Esophagus muscularis mucosa (tissue), 4 donors: ENCODE results near the gene GLT8D2.

ENCODE experiments used
- EP300 ChIP-seq: sonication (generic); formaldehyde crosslinking; IDR thresholded peaks from one replicate; pipeline ENCODE4 v1.6.1; 2017; ENCODE audit warnings: antibody characterized with exemption
- POLR2A ChIP-seq: fragments of 450-650 bp; IDR thresholded peaks from one replicate; pipeline ENCODE4 v1.6.1; 2017; ENCODE audit warnings: antibody characterized with exemption, moderate library complexity, mild to moderate bottlenecking, low read depth
- POLR2AphosphoS5 ChIP-seq, 2 donors: sonication (generic); formaldehyde crosslinking; IDR thresholded peaks; one replicate each; pipeline ENCODE4 v1.6.1; 2017; ENCODE audit warnings: antibody characterized with exemption in 2 of 2
- TF ChIP-seq, protein P1 (sequence below), 3 experiments: fragments of 200-600 bp in 2 of 3; fragments of 450-650 bp in 1 of 3; sonication (generic) in 2 of 3; IDR thresholded peaks; one replicate each; pipeline ENCODE4 v1.5.1; 2017 to 2019; ENCODE audit warnings: antibody characterized with exemption in 3 of 3, mild to moderate bottlenecking in 2 of 3, moderate library complexity in 1 of 3

DNA sequence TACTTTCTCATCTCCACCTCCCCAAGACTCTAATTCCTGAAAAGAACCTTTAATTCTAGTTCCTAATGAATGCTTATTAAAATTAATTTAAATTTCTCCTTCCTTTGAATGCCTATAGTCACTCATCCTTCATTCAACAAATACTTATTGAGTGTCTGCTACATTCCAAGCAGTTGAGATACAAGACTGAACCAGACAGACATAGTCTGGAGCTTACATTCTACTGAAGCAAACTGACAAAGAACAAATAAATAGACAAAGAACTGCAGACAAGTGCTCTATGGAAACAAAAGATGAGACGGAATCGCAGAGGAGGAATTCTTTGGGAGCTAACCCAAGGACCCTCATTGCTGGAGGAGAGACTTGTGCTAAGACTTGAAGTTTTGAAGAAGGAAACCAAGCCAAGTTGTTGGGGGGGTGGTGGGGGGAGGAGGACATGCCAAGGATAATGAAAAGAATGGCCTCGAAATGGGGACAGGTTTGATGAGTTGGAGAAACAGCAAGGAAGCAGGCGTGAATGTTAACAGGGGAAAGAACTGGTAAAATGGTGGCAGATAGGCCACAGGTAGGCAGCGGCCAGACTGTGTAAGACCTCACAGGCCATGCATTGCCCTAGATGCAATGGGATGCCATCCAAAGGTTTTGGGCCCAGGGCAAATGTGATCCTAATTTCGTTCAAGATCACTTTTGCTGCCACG is 94.0 kb downstream of the GLT8D2 start:
- TF ChIP-seq POLR2A (no peak), POLR2AphosphoS5 (IDR thresholded peaks at IDR 0.05) (no peak), EP300 (no peak)
- TF ChIP-seq, protein P1, sequence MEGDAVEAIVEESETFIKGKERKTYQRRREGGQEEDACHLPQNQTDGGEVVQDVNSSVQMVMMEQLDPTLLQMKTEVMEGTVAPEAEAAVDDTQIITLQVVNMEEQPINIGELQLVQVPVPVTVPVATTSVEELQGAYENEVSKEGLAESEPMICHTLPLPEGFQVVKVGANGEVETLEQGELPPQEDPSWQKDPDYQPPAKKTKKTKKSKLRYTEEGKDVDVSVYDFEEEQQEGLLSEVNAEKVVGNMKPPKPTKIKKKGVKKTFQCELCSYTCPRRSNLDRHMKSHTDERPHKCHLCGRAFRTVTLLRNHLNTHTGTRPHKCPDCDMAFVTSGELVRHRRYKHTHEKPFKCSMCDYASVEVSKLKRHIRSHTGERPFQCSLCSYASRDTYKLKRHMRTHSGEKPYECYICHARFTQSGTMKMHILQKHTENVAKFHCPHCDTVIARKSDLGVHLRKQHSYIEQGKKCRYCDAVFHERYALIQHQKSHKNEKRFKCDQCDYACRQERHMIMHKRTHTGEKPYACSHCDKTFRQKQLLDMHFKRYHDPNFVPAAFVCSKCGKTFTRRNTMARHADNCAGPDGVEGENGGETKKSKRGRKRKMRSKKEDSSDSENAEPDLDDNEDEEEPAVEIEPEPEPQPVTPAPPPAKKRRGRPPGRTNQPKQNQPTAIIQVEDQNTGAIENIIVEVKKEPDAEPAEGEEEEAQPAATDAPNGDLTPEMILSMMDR (IDR thresholded peaks at IDR 0.05), result no peak
